ENCODE data around the gene SAPCD1. TPM values are rescaled to one million over a fixed set of nuclear protein-coding genes. Genes with fewer than 3 reads are reported as not detected.

Gene SAPCD1
- total and polyA plus RNA-seq, 10 of the 15 experiments (the other 5 are each of a cell fraction or from before 2014, with no cell fraction given): 1.6 to 13.0 (median 5.4) TPM

- TF ChIP-seq RBBP5 (conservative IDR thresholded peaks at IDR 0.05) (no peak), KLF5 (IDR thresholded peaks at IDR 0.05; ENCODE audit: partially characterized antibody) (no peak), ELK1 (IDR thresholded peaks at IDR 0.05; ENCODE audit: low read depth, low read length) (no peak), NR2C2 (IDR thresholded peaks at IDR 0.05; ENCODE audit: borderline replicate concordance, control insufficient read depth, insufficient read length, low read depth) (no peak), TCF12 (IDR thresholded peaks at IDR 0.05; ENCODE audit: low read depth, low read length) (no peak), GATAD2B (conservative IDR thresholded peaks at IDR 0.05; ENCODE audit: low read depth) (no peak), BCLAF1 (IDR thresholded peaks at IDR 0.05) (no peak), RAD51 (IDR thresholded peaks at IDR 0.05) (no peak; the same call in 1 of the 2 replicates), ASH2L (IDR thresholded peaks at IDR 0.05; ENCODE audit: borderline replicate concordance, low read depth) (no peak), EZH2 (IDR thresholded peaks at IDR 0.05; ENCODE audit: borderline replicate concordance, control insufficient read depth, low read depth, low read length) (no peak), NFXL1 (IDR thresholded peaks at IDR 0.05; ENCODE audit: borderline replicate concordance) (no peak), ZNF207 (IDR thresholded peaks at IDR 0.05; ENCODE audit: borderline replicate concordance) (no peak), NRF1 (conservative IDR thresholded peaks at IDR 0.05; ENCODE audit: low read depth, low read length) (no peak), SKIL (IDR thresholded peaks at IDR 0.05; ENCODE audit: low read depth, poor library complexity, severe bottlenecking) (peak; percentile 46), SUPT20H (IDR thresholded peaks at IDR 0.05; ENCODE audit: borderline replicate concordance, control insufficient read depth, low read depth, low read length) (no peak)
Observed at GRCh38 chr6:31737991-31738979, 24.2 kb upstream of the SAPCD1 start (continued).

All from GM12878 (cell line).